ENCODE data around the gene STK11. TPM values are rescaled to one million over a fixed set of nuclear protein-coding genes. Genes with fewer than 3 reads are reported as not detected.
A peak's percentile ranks its signal among the peaks of the same experiment; 100 is the strongest.

The STK11 gene
- total and polyA plus RNA-seq, 2 donors (not counting 3 experiments of a cell fraction or from before 2014, with no cell fraction given): 39.4 to 75.4 TPM

- FAIRE-seq (peak; percentile 80), DNase-seq (ENCODE audit: low read depth, low spot score) (peak; percentile 70)
- peak overlapping the region; percentile 52 for H2AFZ ChIP-seq (ENCODE audit: low read depth, low read length)
Measured at GRCh38 chr19:1266129-1266915, 60.7 kb downstream of the STK11 start.

More at GRCh38 chr19:1266129-1266915, 60.7 kb downstream of the STK11 start:
- Histone ChIP-seq H3K27ac (ENCODE audit: insufficient read depth, low read depth, low read length) (peak overlapping the region; percentile 50), H3K9ac (replicated peaks; ENCODE audit: extremely low read depth, insufficient read depth, low read length) (peak overlapping the region; percentile 13), H3K36me3 (ENCODE audit: control insufficient read depth in 2 of 2, extremely low read depth in 1 of 2, insufficient read depth in 2 of 2, low read length in 2 of 2) (peaks cover 3 to 6% of the 10 kb centered on the region in 2 experiments), H4K20me1 (replicated peaks; ENCODE audit: control insufficient read depth, extremely low read depth, insufficient read depth, low read length) (no peaks in the 10 kb centered on the region), H3K4me2 (ENCODE audit: insufficient read depth, low read length) (peak overlapping the region; percentile 43), H3K4me1 (ENCODE audit: control insufficient read depth, extremely low read depth, insufficient read depth, low read length) (peaks cover 41% of the 10 kb centered on the region), H3K9me1 (replicated peaks; ENCODE audit: control insufficient read depth, extremely low read depth, insufficient read depth, low read length) (no peaks in the 10 kb centered on the region), H3K27me3 (ENCODE audit: control insufficient read depth in 2 of 2, insufficient read depth in 2 of 2, low read length in 2 of 2) (no peaks in the 10 kb centered on the region), H3K9me3 (replicated peaks; ENCODE audit: control insufficient read depth, insufficient read depth, low read length) (no peaks in the 10 kb centered on the region), H3K4me3 (replicated peaks in 1 of 3; ENCODE audit: insufficient read depth in 1 of 3, low read depth in 1 of 3, low read length in 3 of 3) (peak overlapping the region; percentile 23 to 43 (median 37)), H3K79me2 (ENCODE audit: control insufficient read depth, insufficient read depth, low read length) (peaks cover 18% of the 10 kb centered on the region)
- POLR2A ChIA-PET: interaction anchor here (0.6 to 2.3 kb wide), 8 partner anchors 8 to 521 kb away, joined by 3 to 24 read pairs (median 5); partner anchors contain the start of genes ATP5F1D and MIDN
- dilution Hi-C loops (cut with MboI; ENCODE audit: extremely low pct_ligation_motif_present, low sequenced_read_pairs) (no loop called here), intact Hi-C loops (cut with micrococcal nuclease) (loop anchor here (1.0 kb wide), 3 partner anchors 17 to 45 kb away; no protein-coding TSS in a partner anchor)
- no TSS peak for BruUV-seq (replicated peaks)
- CTCF ChIA-PET: interaction anchor here (0.6 to 7.2 kb wide), 12 partner anchors 9 to 322 kb away, joined by 3 to 1001 read pairs (median 7); partner anchors contain the start of genes ATP5F1D and FAM174C
- TF ChIP-seq FOS (IDR thresholded peaks at IDR 0.05; ENCODE audit: borderline replicate concordance, insufficient read depth, low read length): no peak
- no peak for TF ChIP-seq JUN (IDR thresholded peaks at IDR 0.05; ENCODE audit: borderline replicate concordance, insufficient read depth, insufficient read length, low read depth)
- TF ChIP-seq EZH2 (IDR thresholded peaks at IDR 0.05; ENCODE audit: borderline replicate concordance, low read depth, low read length, severe bottlenecking): no peak
- TF ChIP-seq MYC (IDR thresholded peaks at IDR 0.05; ENCODE audit: low read depth, low read length): no peak
- TF ChIP-seq, protein P1, sequence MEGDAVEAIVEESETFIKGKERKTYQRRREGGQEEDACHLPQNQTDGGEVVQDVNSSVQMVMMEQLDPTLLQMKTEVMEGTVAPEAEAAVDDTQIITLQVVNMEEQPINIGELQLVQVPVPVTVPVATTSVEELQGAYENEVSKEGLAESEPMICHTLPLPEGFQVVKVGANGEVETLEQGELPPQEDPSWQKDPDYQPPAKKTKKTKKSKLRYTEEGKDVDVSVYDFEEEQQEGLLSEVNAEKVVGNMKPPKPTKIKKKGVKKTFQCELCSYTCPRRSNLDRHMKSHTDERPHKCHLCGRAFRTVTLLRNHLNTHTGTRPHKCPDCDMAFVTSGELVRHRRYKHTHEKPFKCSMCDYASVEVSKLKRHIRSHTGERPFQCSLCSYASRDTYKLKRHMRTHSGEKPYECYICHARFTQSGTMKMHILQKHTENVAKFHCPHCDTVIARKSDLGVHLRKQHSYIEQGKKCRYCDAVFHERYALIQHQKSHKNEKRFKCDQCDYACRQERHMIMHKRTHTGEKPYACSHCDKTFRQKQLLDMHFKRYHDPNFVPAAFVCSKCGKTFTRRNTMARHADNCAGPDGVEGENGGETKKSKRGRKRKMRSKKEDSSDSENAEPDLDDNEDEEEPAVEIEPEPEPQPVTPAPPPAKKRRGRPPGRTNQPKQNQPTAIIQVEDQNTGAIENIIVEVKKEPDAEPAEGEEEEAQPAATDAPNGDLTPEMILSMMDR (IDR thresholded peaks at IDR 0.05; ENCODE audit: extremely low read depth in 1 of 2, insufficient read depth in 1 of 2, low read depth in 1 of 2, low read length in 2 of 2): no peak
- TF ChIP-seq MAX (IDR thresholded peaks at IDR 0.05; ENCODE audit: insufficient read depth, insufficient read length): no peak
